SK-N-SH (cell line): ENCODE results near the gene TMEM132D.

Experiments
- CTCF ChIP-seq: fragments of 200-600 bp; sonication (generic); IDR thresholded peaks from 2 replicates; pipeline ENCODE4 v1.6.1; 2017; ENCODE audit warnings: antibody characterized with exemption, mild to moderate bottlenecking, moderate library complexity
- EZH2phosphoT487 ChIP-seq: fragments of 200-600 bp; sonication (generic); IDR thresholded peaks from 2 replicates; pipeline ENCODE4 v1.6.1; 2017; ENCODE audit warnings: low read depth, mixed run types, mild to moderate bottlenecking, antibody characterized with exemption, moderate library complexity, borderline replicate concordance
- TEAD4 ChIP-seq: IDR thresholded peaks from 2 replicates; pipeline ENCODE4 v1.4.0; 2012; ENCODE audit warnings: mild to moderate bottlenecking, borderline replicate concordance; ENCODE audit not compliant: insufficient read depth

- TF ChIP-seq TEAD4: no peak
- TF ChIP-seq CTCF: no peak
- no peak for TF ChIP-seq EZH2phosphoT487
Measured at GRCh38 chr12:129231491-129231890, 672.3 kb downstream of the TMEM132D start.
